Astrocyte (in vitro differentiated cells and primary cell): ENCODE results near the gene OSGIN1. TPM values are rescaled to one million over a fixed set of nuclear protein-coding genes. Genes with fewer than 3 reads are reported as not detected.

Experiments used
- DNase-seq: peaks from one replicate; pipeline ENCODE4 v3.0.0-alpha.2; 2010; ENCODE audit warnings: low read depth
- FAIRE-seq: peaks from 2 replicates; lab custom pipeline; 2011; peaks lifted over from hg19 to GRCh38; lab: Jason Lieb, UNC
- H2AFZ ChIP-seq: 2 replicates; pipeline ENCODE4 v1.6.0; 2012; ENCODE audit warnings: low read depth, low read length, inconsistent platforms
- H3K27ac ChIP-seq: 2 replicates; pipeline ENCODE4 v1.5.1; 2011; ENCODE audit warnings: low read depth, low read length, inconsistent platforms
- H3K27me3 ChIP-seq: 2 replicates; pipeline ENCODE4 v1.6.0; 2011; ENCODE audit warnings: low read length, inconsistent platforms; ENCODE audit not compliant: insufficient read depth
- H3K36me3 ChIP-seq: 2 replicates; pipeline ENCODE4 v1.5.1; 2011; ENCODE audit warnings: low read length, inconsistent platforms; ENCODE audit not compliant: insufficient read depth
- H3K4me1 ChIP-seq: 2 replicates; pipeline ENCODE4 v1.5.1; 2011; ENCODE audit warnings: low read length, inconsistent platforms; ENCODE audit not compliant: insufficient read depth
- H3K4me2 ChIP-seq: 2 replicates; pipeline ENCODE4 v1.6.0; 2012; ENCODE audit warnings: low read length, inconsistent platforms
- H3K4me3 ChIP-seq: 2 replicates; pipeline ENCODE4 v1.5.1; 2011; ENCODE audit warnings: low read depth, mild to moderate bottlenecking, low read length, inconsistent platforms; ENCODE audit not compliant: insufficient read depth
- H3K79me2 ChIP-seq: 2 replicates; pipeline ENCODE4 v1.6.0; 2012; ENCODE audit warnings: mild to moderate bottlenecking, low read length, inconsistent platforms; ENCODE audit not compliant: insufficient read depth
- H3K9ac ChIP-seq: 2 replicates; pipeline ENCODE4 v1.6.0; 2012; ENCODE audit warnings: mild to moderate bottlenecking, low read length, inconsistent platforms
- H3K9me3 ChIP-seq: 2 replicates; pipeline ENCODE4 v1.5.1; 2012; ENCODE audit warnings: low read depth, mild to moderate bottlenecking, low read length, inconsistent platforms; ENCODE audit not compliant: insufficient read depth
- H4K20me1 ChIP-seq: 2 replicates; pipeline ENCODE4 v1.6.0; 2012; ENCODE audit warnings: low read length, inconsistent platforms; ENCODE audit not compliant: insufficient read depth
- H3K27ac Mint-ChIP-seq: one replicate; pipeline ENCODE4 v1.8.0; 2021; ENCODE audit warnings: mild to moderate bottlenecking, mixed read lengths; ENCODE audit not compliant: unreplicated experiment
- H3K27me3 Mint-ChIP-seq: one replicate; pipeline ENCODE4 v1.8.0; 2021; ENCODE audit warnings: low read depth, mixed read lengths; ENCODE audit not compliant: unreplicated experiment
- H3K36me3 Mint-ChIP-seq: one replicate; pipeline ENCODE4 v1.8.0; 2021; ENCODE audit warnings: low read depth, mixed read lengths; ENCODE audit not compliant: unreplicated experiment
- H3K4me1 Mint-ChIP-seq: one replicate; pipeline ENCODE4 v1.8.0; 2021; ENCODE audit warnings: low read depth, mixed read lengths; ENCODE audit not compliant: unreplicated experiment
- H3K4me3 Mint-ChIP-seq: one replicate; pipeline ENCODE4 v1.8.0; 2021; ENCODE audit warnings: mild to moderate bottlenecking, moderate library complexity, mixed read lengths; ENCODE audit not compliant: unreplicated experiment
- H3K9me3 Mint-ChIP-seq: one replicate; pipeline ENCODE4 v1.8.0; 2021; ENCODE audit warnings: mild to moderate bottlenecking, mixed read lengths; ENCODE audit not compliant: unreplicated experiment
- CTCF ChIP-seq: IDR thresholded peaks from 2 replicates; pipeline ENCODE4 v1.5.1; 2011; ENCODE audit warnings: low read depth, mild to moderate bottlenecking, inconsistent platforms, low read length, moderate library complexity; ENCODE audit not compliant: insufficient read depth
- EZH2 ChIP-seq: IDR thresholded peaks from 2 replicates; pipeline ENCODE4 v1.6.1; 2012; ENCODE audit warnings: mild to moderate bottlenecking, low read length, inconsistent platforms; ENCODE audit not compliant: insufficient read depth
- total RNA-seq: library from RNA; stranded (reverse); gene quantifications from 2 replicates; pipeline ENCODE4 v1.2.1, GENCODE V29; 2021

Gene OSGIN1
- total RNA-seq, 1 donor from 2014 or later: 0.79 TPM

- Mint-ChIP-seq H3K27me3 (peaks cover 10% of the 10 kb centered on the region), H3K27ac (no peak overlapping the region), H3K36me3 (no peaks in the 10 kb centered on the region), H3K4me3 (no peak overlapping the region), H3K4me1 (peaks cover 9% of the 10 kb centered on the region), H3K9me3 (no peaks in the 10 kb centered on the region)
- Histone ChIP-seq H2AFZ (no peak overlapping the region), H3K27me3 (no peaks in the 10 kb centered on the region), H3K9me3 (no peaks in the 10 kb centered on the region), H3K9ac (no peak overlapping the region), H3K4me3 (no peak overlapping the region), H3K4me1 (peaks cover 17% of the 10 kb centered on the region), H4K20me1 (peaks cover 29% of the 10 kb centered on the region), H3K36me3 (no peaks in the 10 kb centered on the region), H3K27ac (no peak overlapping the region), H3K4me2 (no peak overlapping the region), H3K79me2 (peaks cover 3% of the 10 kb centered on the region)
- DNase-seq: no peak
- no peak for TF ChIP-seq CTCF
- TF ChIP-seq EZH2: no peak
- FAIRE-seq: no peak
Measured at GRCh38 chr16:83958137-83958845, 5.3 kb downstream of the OSGIN1 start.

- peaks cover 29% of the 10 kb centered on the region for H4K20me1 ChIP-seq
- H3K9me3 ChIP-seq: no peaks in the 10 kb centered on the region
- FAIRE-seq (no peak), DNase-seq (no peak)
- no peak overlapping the region for H3K4me2 ChIP-seq
- H3K27ac ChIP-seq: no peak overlapping the region
- Mint-ChIP-seq H3K4me3 (no peak overlapping the region), H3K36me3 (no peaks in the 10 kb centered on the region), H3K4me1 (peaks cover 7% of the 10 kb centered on the region), H3K27me3 (peaks cover 15% of the 10 kb centered on the region), H3K27ac (no peak overlapping the region), H3K9me3 (no peaks in the 10 kb centered on the region)
- TF ChIP-seq CTCF (no peak), EZH2 (no peak)
- no peaks in the 10 kb centered on the region for H3K27me3 ChIP-seq
- H3K36me3 ChIP-seq: no peaks in the 10 kb centered on the region
- H2AFZ ChIP-seq: no peak overlapping the region
- H3K4me3 ChIP-seq: no peak overlapping the region
- H3K79me2 ChIP-seq: peaks cover 3% of the 10 kb centered on the region
- H3K9ac ChIP-seq: no peak overlapping the region
- H3K4me1 ChIP-seq: peaks cover 10% of the 10 kb centered on the region
Measured at GRCh38 chr16:83958846-83959565, 6.0 kb downstream of the OSGIN1 start.
